ENCODE data around the gene WASL. TPM values are rescaled to one million over a fixed set of nuclear protein-coding genes. Genes with fewer than 3 reads are reported as not detected.
"Not testable (repeated sequence)": the region's sequence is repeated elsewhere in the genome, so short reads cannot be mapped to it uniquely, and the experiment has no call there.

WASL gene
- total and polyA plus RNA-seq, 10 of the 15 experiments (the other 5 are each of a cell fraction or from before 2014, with no cell fraction given), result 2.0 to 6.4 (median 3.5) TPM

DNA sequence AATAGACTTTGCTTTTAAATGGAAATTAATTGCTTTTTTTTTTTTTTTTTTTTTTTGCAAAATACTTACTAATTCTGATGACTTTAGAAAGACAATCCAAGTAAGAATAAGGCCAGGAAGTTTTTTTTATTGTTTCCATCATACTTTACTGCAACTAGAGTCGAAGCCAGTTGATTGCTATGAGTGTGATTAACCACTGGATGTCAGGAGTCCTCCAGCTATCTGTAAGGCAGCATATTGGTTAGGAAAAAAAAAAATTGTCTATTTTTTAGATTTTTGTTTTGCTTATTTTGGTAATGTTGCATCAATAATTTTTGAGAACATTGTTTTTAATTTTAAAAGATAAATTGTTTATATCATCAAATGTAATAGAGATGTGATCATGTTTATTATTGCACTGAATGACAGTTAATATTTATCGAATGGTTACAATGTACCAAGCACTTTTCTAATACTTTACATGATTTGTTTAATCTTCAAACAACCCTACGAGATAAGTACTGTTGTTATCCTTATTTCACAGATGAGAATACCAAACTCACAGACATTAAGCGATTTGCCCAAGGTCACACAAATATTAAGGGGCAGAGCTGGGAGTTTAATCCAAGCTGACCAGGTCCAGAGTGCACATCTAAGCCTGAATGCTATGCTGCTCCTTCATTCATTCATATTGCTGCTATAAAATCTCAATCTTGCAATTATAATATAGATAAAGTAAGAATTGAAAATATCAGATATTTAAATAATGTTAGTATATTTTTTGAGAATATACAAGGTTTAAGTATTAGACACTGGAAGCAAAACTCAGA, 113.0 kb downstream of the WASL start (continued):
- TF ChIP-seq RUNX3 (IDR thresholded peaks at IDR 0.05; ENCODE audit: low read length) (no peak), MYB (IDR thresholded peaks at IDR 0.05; ENCODE audit: borderline replicate concordance, low read depth, low read length) (no peak), CBX5 (IDR thresholded peaks at IDR 0.05; ENCODE audit: low read depth) (no peak), TBL1XR1 (IDR thresholded peaks at IDR 0.05; ENCODE audit: low read depth, low read length) (no peak), SIX5 (IDR thresholded peaks at IDR 0.05; ENCODE audit: low read depth, low read length, severe bottlenecking) (no peak), KAT2A (conservative IDR thresholded peaks at IDR 0.05; ENCODE audit: control insufficient read depth, low read depth, low read length) (no peak), RAD21 (IDR thresholded peaks at IDR 0.05; ENCODE audit: insufficient read depth, low read depth, low read length) (peak; percentile 67)
- TF ChIP-seq, protein P1, sequence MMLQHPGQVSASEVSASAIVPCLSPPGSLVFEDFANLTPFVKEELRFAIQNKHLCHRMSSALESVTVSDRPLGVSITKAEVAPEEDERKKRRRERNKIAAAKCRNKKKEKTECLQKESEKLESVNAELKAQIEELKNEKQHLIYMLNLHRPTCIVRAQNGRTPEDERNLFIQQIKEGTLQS (IDR thresholded peaks at IDR 0.05; ENCODE audit: borderline replicate concordance, extremely low read depth, low read depth, low read length), result no peak

GRCh38 chr7:123634011-123634573, 114.7 kb downstream of the WASL start:
- H3K9me3 ChIP-seq (replicated peaks; ENCODE audit: control insufficient read depth, insufficient read depth, low read length); H4K20me1 ChIP-seq (ENCODE audit: control insufficient read depth, insufficient read depth); DNase-seq (ENCODE audit: low read depth, low spot score); H3K36me3 ChIP-seq (ENCODE audit: control insufficient read depth in 2 of 2, insufficient read depth in 2 of 2, low read length in 1 of 2); H3K9ac ChIP-seq (ENCODE audit: control insufficient read depth, insufficient read depth, low read length); H3K27me3 ChIP-seq (replicated peaks in 1 of 2; ENCODE audit: control insufficient read depth in 2 of 2, insufficient read depth in 2 of 2, low read length in 1 of 2); H3K79me2 ChIP-seq (ENCODE audit: control insufficient read depth, insufficient read depth, low read length); H3K4me1 ChIP-seq (ENCODE audit: control insufficient read depth, insufficient read depth, low read length); FAIRE-seq; H3K4me3 ChIP-seq; H2AFZ ChIP-seq (ENCODE audit: control insufficient read depth, low read depth, low read length); H3K4me2 ChIP-seq (ENCODE audit: control insufficient read depth, insufficient read depth); intact Hi-C loops (cut with micrococcal nuclease; ENCODE audit: unreplicated experiment); in situ Hi-C loops (cut with MboI); ATAC-seq; H3K27ac ChIP-seq (ENCODE audit: control insufficient read depth, insufficient read depth); BruUV-seq (replicated peaks): not testable (repeated sequence)
- ChIA-PET CTCF (interaction anchor here (0.7 to 1.3 kb wide), 3 partner anchors 10 to 727 kb away, joined by 3 to 4 read pairs (median 3); no protein-coding TSS in a partner anchor), SMC1A (ENCODE audit: uncharacterized antibody, unreplicated experiment) (interaction anchor here (0.9 kb wide), 1 partner anchor 12 kb away, joined by 3 read pairs; no protein-coding TSS in a partner anchor), POLR2A (interaction anchor here (0.6 kb wide), 1 partner anchor 630 kb away, joined by 4 read pairs; no protein-coding TSS in a partner anchor), RAD21 (ENCODE audit: unreplicated experiment) (interaction anchor here (0.8 to 3.0 kb wide), 2 partner anchors 48 to 238 kb away, joined by 3 to 12 read pairs; no protein-coding TSS in a partner anchor)
- WGBS (ENCODE audit: insufficient coverage, insufficient replicate concordance, low lambda C conversion rate, missing lambda C conversion rate), result 12% methylated on average over 2 of the region's 2 CpGs
